Activated CD4-positive, alpha-beta T cell treated with anti-CD3 and anti-CD28 coated beads, Interleukin-2, amount 10 ng/mL, durations not matched to agents 7 days and 5 days (primary cell): ENCODE data around the gene TCF25. TPM values are rescaled to one million over a fixed set of nuclear protein-coding genes. Genes with fewer than 3 reads are reported as not detected.
"Not testable (repeated sequence)": the region's sequence is repeated elsewhere in the genome, so short reads cannot be mapped to it uniquely, and the experiment has no call there.

ENCODE experiments used
- CTCF ChIA-PET: fragments of 350-600 bp; sonication (Branson Sonifier 250); formaldehyde crosslinking; loops from one replicate; lab custom pipeline; 2021; ENCODE audit warnings: antibody characterized with exemption; lab: Charles Lee
- POLR2A ChIA-PET: fragments of 350-600 bp; sonication (Branson Sonifier 250); formaldehyde crosslinking; loops from one replicate; lab custom pipeline; 2021; ENCODE audit warnings: antibody characterized with exemption; lab: Charles Lee
- DNase-seq: peaks from one replicate; pipeline ENCODE4 v3.0.0-alpha.2; 2020
- H3K27ac Mint-ChIP-seq: one replicate; pipeline ENCODE4 v1.8.0; 2021; ENCODE audit warnings: mild to moderate bottlenecking, moderate library complexity, mixed read lengths
- H3K27me3 Mint-ChIP-seq: one replicate; pipeline ENCODE4 v1.8.0; 2021; ENCODE audit warnings: mixed read lengths
- H3K36me3 Mint-ChIP-seq: one replicate; pipeline ENCODE4 v1.8.0; 2021; ENCODE audit warnings: low read depth, mixed read lengths
- H3K4me1 Mint-ChIP-seq: one replicate; pipeline ENCODE4 v1.8.0; 2021; ENCODE audit warnings: mixed read lengths
- H3K4me3 Mint-ChIP-seq: one replicate; pipeline ENCODE4 v1.8.0; 2021; ENCODE audit warnings: mild to moderate bottlenecking, moderate library complexity, mixed read lengths
- H3K9me3 Mint-ChIP-seq: one replicate; pipeline ENCODE4 v1.8.0; 2021; ENCODE audit warnings: mixed read lengths
- total RNA-seq, 2 experiments: library from RNA; stranded (reverse); gene quantifications; one replicate each; pipeline ENCODE4 v1.2.3, GENCODE V29; 2021

The TCF25 gene
- total RNA-seq, 2 experiments from 2014 or later = 148 to 168 TPM

DNA sequence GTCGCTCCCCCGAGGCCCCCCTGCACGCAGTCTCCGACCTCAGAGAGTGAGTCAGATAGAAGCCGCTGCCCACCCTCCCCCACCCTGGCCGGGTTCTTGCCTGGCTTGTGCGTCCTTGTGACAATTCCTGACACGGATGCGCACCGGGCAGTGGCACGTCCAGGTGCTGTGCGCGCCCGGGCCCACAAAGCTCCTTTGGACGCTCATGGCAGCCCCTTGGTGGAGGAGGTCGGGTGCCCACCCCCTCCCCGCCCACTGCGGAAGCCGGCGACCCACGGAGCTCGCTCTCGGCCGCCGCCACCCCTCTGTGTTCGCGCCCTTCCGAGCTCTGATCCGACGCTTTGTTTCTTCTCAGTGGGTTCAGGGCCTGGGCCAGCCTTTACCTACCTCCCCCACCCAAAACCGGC is 49.1 kb downstream of the TCF25 start:
- peak overlapping the region; percentile 63 for H3K4me3 Mint-ChIP-seq
- peaks cover 58% of the 10 kb centered on the region for H3K4me1 Mint-ChIP-seq
- no peaks in the 10 kb centered on the region for H3K36me3 Mint-ChIP-seq
- ChIA-PET CTCF (interaction anchor here (0.8 to 4.0 kb wide), 5 partner anchors 12 to 222 kb away, joined by 3 to 18 read pairs (median 5); partner anchors contain the start of gene DEF8), POLR2A (no interaction called here)
- no peaks in the 10 kb centered on the region for H3K9me3 Mint-ChIP-seq
- no peak for DNase-seq
- peaks cover 51% of the 10 kb centered on the region for H3K27me3 Mint-ChIP-seq
- H3K27ac Mint-ChIP-seq = no peak overlapping the region

DNA sequence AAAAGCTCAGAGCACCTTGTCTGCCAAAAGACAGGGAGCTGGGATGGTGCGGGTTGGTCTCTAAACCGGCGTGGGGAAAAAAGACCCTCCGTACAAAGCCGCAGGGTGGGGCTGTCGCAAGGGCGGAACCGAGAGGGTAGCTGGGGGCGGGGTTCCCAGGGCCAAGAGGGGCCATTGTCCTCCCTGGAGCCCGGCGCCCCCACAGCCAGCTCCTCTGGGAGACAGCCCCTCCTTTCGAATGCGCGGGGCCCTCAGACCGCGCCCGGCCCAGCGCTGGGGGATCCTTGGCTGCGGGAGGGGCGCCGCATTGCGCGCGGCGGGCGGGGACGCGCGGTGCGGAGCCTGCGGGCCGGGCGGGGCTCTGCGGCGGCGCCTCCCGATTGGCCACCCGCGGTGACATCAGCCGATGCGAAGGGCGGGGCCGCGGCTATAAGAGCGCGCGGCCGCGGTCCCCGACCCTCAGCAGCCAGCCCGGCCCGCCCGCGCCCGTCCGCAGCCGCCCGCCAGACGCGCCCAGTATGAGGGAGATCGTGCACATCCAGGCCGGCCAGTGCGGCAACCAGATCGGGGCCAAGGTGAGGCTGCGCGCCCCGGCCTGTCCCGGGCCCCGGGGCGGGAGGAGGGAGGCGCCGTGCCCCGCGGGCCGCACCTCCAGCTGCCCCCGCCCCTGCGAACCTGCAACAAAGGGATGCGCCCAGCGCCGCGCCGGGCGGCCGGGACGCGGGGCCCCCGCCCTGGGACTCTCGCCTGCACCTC is 49.7 kb downstream of the TCF25 start, which contains the start of gene TUBB3:
Gene TUBB3 (plus strand): TSS at position 459 of the 756 bp plus-strand sequence. CDS start 60 bp downstream, at position 519.
- DNase-seq = peak; percentile 58
- CTCF ChIA-PET = interaction anchor here (0.6 to 4.0 kb wide), 5 partner anchors 13 to 217 kb away, joined by 4 to 18 read pairs (median 5); partner anchors contain the start of gene TCF25
- Mint-ChIP-seq H3K4me1 (peaks cover 53% of the 10 kb centered on the region), H3K27ac (no peak within 1 kb of the TSS), H3K27me3 (peaks cover 52% of the 10 kb centered on the region), H3K4me3 (peak within 1 kb of the TSS; percentile 63), H3K36me3 (no peaks in the 10 kb centered on the region), H3K9me3 (no peaks in the 10 kb centered on the region)
- POLR2A ChIA-PET = no interaction called here

DNA sequence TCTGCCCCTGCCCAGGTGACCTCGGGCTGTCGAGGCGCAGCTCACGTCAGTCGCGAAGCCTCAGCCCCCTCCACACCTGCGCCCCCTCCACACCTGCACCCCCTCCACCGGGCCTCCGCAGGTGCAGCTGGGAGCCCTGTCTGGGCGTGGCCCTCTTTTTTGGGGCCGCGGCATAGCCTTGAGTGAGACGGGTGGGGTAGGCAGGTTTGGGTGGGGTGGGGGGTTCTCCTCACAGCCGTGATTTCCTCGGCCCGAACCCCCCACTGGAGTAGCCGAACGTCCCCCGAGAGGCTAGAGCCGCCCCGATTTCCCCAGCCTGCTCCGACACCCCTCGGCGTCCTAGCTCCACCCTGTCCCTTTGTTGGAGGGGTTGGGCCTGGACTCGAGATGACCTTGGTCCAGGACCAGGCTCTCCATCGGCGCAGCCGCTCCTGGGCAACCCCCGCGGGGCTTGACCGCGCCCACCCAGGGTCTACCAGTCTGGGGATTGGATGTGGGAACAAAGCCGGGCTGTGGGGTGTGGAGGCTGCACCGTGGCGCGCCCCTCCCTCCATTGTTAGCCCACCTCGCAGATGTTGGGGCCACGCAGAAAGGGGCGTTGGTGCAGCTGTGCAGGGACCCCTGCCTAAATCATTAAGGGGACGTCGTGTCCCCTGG is 50.4 kb downstream of the TCF25 start:
- Mint-ChIP-seq H3K9me3 (no peaks in the 10 kb centered on the region), H3K4me1 (peaks cover 47% of the 10 kb centered on the region), H3K27ac (no peak overlapping the region), H3K27me3 (peaks cover 51% of the 10 kb centered on the region), H3K36me3 (no peaks in the 10 kb centered on the region), H3K4me3 (no peak overlapping the region)
- ChIA-PET POLR2A (no interaction called here), CTCF (interaction anchor here (0.6 to 4.0 kb wide), 8 partner anchors 11 to 217 kb away, joined by 3 to 18 read pairs (median 4); partner anchors contain the start of gene TCF25)
- no peak for DNase-seq

DNA sequence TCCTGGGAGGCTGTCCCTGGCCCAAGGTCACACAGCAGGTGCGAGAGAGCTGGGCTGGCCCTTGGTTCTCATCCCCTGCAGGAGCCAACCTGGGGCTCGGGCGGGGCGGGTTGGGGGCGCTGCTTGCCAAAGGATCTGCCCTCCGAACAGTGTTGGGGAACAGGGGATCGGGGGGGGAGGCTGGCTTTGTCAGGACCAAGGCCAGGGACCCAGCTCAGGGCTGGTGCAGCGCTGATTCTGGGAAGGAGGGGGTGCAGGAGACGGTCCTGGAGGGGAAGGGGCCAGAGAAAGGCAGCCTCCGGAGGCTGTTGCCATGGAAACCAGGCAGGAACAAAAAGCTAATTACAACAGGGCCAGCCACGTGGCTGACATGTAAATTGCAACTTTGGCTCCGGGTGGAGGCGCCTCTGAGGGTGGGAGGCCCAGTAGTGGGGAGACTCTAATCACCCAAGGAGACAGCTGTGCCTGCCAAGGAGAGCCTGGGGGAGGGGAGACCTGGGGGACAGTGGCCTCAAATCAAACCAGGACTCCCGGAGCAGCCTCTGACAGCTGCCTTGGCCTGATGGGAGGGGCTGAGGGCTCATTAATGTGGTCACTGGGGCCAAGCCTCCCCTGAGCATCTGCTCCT is 51.0 kb downstream of the TCF25 start:
- Mint-ChIP-seq H3K9me3 (no peaks in the 10 kb centered on the region), H3K4me3 (no peak overlapping the region), H3K36me3 (no peaks in the 10 kb centered on the region), H3K27me3 (peaks cover 48% of the 10 kb centered on the region), H3K27ac (no peak overlapping the region), H3K4me1 (peaks cover 42% of the 10 kb centered on the region)
- peak; percentile 58 for DNase-seq
- ChIA-PET POLR2A (no interaction called here), CTCF (interaction anchor here (1.0 to 1.7 kb wide), 5 partner anchors 11 to 64 kb away, joined by 3 to 4 read pairs (median 4); partner anchors contain the start of gene TCF25)

DNA sequence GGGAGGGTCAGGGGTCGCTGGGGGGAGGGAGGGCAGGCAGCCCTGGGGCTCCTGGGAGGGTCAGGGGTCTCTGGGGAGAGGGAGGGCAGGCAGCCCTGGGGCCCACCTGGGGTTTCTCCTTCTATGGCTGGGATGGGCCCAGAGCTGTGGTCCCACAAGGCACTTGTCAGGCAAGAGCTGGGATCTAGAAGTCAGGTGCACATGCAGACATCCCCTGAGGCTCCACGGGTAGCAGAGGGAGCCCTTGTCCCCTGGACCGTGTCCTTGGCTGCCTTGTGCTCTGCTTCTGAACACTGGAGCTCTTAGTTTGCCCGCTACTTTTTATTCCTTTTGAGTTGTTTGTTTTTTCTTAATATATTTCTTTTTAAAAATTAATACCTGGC is 51.5 kb downstream of the TCF25 start:
- ChIA-PET CTCF (interaction anchor here (1.0 to 1.3 kb wide), 4 partner anchors 12 to 65 kb away, joined by 3 to 4 read pairs (median 4); no protein-coding TSS in a partner anchor), POLR2A (no interaction called here)
- Mint-ChIP-seq H3K27ac (no peak overlapping the region), H3K9me3 (no peaks in the 10 kb centered on the region), H3K27me3 (peaks cover 43% of the 10 kb centered on the region), H3K36me3 (no peaks in the 10 kb centered on the region), H3K4me1 (peaks cover 37% of the 10 kb centered on the region), H3K4me3 (no peak overlapping the region)
- DNase-seq = no peak

DNA sequence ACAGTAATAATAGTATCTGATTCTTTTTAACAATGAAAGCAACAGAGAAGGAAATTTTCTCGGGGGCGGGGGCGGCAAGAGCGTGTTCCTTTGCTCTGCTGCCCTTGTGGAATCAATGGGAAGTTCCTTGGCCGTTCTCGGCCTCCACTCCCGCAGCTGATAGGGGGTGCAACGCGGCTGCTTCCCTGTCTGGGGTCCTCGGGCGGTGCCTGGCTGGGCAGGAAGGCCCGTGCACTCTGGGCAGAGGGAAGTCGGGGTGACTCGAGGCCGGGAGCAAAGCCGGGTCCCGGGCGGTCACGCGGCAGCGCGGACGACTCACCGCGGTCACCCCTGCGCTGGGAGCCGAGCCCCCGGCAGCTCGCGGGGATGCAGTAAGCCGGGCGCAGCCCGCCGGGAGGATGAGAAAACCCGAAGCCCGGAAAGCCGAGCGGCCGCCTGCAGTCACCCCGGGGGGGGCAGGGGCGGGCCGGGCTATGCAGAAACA is 52.2 kb downstream of the TCF25 start:
- Mint-ChIP-seq H3K36me3 (no peaks in the 10 kb centered on the region), H3K27me3 (peaks cover 38% of the 10 kb centered on the region), H3K9me3 (no peaks in the 10 kb centered on the region), H3K4me1 (peaks cover 30% of the 10 kb centered on the region), H3K27ac (no peak overlapping the region), H3K4me3 (peak overlapping the region; percentile 52)
- DNase-seq = no peak
- POLR2A ChIA-PET = no interaction called here
- CTCF ChIA-PET = no interaction called here

DNA sequence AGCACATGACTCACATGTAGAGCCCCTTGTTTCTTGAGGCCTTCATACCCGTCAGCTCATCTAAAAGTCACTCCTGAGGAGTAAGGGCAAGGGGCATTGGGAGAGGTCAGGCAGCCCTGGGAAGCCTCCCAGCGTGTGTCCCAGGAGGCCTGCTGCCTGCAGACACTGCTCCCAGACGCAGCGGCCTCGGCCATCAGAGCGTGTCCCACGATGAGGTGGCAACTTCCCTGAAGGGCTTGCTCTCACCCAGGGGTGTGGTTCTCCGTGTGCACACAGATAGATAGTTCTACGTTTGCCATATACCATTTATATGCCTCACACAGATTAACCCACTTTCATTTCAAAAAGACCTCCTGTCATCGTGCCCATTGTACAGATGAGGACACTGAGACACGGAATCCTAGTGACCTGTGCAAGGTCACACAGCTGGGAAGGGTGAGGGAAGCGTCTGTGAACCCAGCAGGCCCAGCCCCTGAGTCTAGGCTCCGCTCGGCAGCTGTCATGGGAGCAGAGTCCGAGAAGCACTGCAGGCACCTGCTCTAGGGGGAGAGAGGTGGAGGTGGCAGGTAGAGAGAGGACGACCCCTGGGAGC is 58.0 kb downstream of the TCF25 start:
- CTCF ChIA-PET = no interaction called here
- Mint-ChIP-seq H3K4me1 (peaks cover 2% of the 10 kb centered on the region), H3K4me3 (no peak overlapping the region)

DNA sequence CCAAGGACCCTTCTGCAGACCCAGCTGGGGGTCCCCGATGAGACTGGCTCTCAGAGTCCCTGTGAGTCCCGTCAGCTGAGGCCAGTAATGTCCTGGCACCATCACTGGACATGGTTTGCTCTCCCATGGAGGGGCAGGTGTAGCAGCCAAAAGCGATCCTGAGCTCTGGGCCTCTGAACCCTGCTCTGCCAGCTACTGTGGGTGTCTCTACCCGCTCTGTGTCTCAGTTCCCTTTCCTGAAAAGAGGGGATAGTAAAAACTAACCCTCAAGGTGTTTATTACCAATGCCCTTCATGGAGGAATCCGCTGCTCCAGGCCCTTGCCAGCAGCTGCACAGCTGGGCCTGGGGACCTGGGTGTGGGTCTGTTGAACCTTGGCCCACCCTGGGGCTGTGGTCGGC is 58.6 kb downstream of the TCF25 start:
- POLR2A ChIA-PET = no interaction called here
- DNase-seq = no peak
- Mint-ChIP-seq H3K27me3 (peaks cover 7% of the 10 kb centered on the region), H3K4me3 (no peak overlapping the region), H3K9me3 (no peaks in the 10 kb centered on the region), H3K4me1 (no peaks in the 10 kb centered on the region), H3K36me3 (no peaks in the 10 kb centered on the region), H3K27ac (no peak overlapping the region)
- CTCF ChIA-PET = interaction anchor here (0.6 kb wide), 1 partner anchor 16 kb away, joined by 3 read pairs; no protein-coding TSS in a partner anchor

More for the DNA sequence above, 58.0 kb downstream of the TCF25 start:
- H3K27me3 Mint-ChIP-seq = peaks cover 7% of the 10 kb centered on the region
- no peaks in the 10 kb centered on the region for H3K36me3 Mint-ChIP-seq
- POLR2A ChIA-PET = no interaction called here
- H3K9me3 Mint-ChIP-seq = no peaks in the 10 kb centered on the region
- no peak overlapping the region for H3K27ac Mint-ChIP-seq
- DNase-seq = no peak

DNA sequence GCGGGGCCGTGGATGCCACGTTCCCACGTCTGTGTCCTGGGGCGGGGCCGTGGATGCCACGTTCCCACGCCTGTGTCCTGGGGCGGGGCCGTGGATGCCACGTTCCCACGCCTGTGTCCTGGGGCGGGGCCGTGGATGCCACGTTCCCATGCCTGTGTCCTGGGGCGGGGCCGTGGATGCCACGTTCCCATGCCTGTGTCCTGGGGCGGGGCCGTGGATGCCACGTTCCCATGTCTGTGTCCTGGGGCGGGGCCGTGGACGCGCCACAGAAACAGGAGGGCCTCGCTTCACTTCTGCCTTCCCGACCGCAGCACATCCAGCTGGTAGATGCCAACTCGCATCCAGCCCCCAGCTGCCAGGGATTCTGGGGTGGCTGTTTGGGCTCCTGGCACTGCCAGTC is 60.6 kb downstream of the TCF25 start:
- CTCF ChIA-PET, H3K9me3 Mint-ChIP-seq: not testable (repeated sequence)

DNA sequence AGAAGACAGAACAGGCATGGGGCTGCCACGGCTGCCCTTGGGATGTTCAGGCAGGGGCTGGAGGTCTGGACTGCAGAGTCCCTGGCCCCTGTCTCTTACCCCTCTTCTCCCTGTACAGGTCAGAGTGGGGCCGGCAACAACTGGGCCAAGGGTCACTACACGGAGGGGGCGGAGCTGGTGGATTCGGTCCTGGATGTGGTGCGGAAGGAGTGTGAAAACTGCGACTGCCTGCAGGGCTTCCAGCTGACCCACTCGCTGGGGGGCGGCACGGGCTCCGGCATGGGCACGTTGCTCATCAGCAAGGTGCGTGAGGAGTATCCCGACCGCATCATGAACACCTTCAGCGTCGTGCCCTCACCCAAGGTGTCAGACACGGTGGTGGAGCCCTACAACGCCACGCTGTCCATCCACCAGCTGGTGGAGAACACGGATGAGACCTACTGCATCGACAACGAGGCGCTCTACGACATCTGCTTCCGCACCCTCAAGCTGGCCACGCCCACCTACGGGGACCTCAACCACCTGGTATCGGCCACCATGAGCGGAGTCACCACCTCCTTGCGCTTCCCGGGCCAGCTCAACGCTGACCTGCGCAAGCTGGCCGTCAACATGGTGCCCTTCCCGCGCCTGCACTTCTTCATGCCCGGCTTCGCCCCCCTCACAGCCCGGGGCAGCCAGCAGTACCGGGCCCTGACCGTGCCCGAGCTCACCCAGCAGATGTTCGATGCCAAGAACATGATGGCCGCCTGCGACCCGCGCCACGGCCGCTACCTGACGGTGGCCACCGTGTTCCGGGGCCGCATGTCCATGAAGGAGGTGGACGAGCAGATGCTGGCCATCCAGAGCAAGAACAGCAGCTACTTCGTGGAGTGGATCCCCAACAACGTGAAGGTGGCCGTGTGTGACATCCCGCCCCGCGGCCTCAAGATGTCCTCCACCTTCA is 61.5 kb downstream of the TCF25 start:
- peaks cover 1% of the 10 kb centered on the region for H3K27me3 Mint-ChIP-seq
- ChIA-PET CTCF (no interaction called here), POLR2A (no interaction called here)
- no peak overlapping the region for H3K27ac Mint-ChIP-seq
- H3K36me3 Mint-ChIP-seq = no peaks in the 10 kb centered on the region
- H3K9me3 Mint-ChIP-seq = no peaks in the 10 kb centered on the region
- no peak for DNase-seq
- H3K4me3 Mint-ChIP-seq = no peak overlapping the region
- no peaks in the 10 kb centered on the region for H3K4me1 Mint-ChIP-seq

More for the DNA sequence above, 60.6 kb downstream of the TCF25 start:
- H3K27me3 Mint-ChIP-seq, H3K4me3 Mint-ChIP-seq, H3K4me1 Mint-ChIP-seq, DNase-seq, H3K36me3 Mint-ChIP-seq, POLR2A ChIA-PET, H3K27ac Mint-ChIP-seq: not testable (repeated sequence)

DNA sequence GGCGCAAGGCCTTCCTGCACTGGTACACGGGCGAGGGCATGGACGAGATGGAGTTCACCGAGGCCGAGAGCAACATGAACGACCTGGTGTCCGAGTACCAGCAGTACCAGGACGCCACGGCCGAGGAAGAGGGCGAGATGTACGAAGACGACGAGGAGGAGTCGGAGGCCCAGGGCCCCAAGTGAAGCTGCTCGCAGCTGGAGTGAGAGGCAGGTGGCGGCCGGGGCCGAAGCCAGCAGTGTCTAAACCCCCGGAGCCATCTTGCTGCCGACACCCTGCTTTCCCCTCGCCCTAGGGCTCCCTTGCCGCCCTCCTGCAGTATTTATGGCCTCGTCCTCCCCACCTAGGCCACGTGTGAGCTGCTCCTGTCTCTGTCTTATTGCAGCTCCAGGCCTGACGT is 62.2 kb downstream of the TCF25 start:
- H3K27me3 Mint-ChIP-seq, CTCF ChIA-PET, POLR2A ChIA-PET, H3K4me1 Mint-ChIP-seq, H3K4me3 Mint-ChIP-seq, H3K9me3 Mint-ChIP-seq, H3K27ac Mint-ChIP-seq, H3K36me3 Mint-ChIP-seq, DNase-seq: not testable (repeated sequence)
